Effector CD4-positive, alpha-beta T cell (primary cell): ENCODE data around the gene ALG3.
A peak's percentile ranks its signal among the peaks of the same experiment; 100 is the strongest.
"Not testable (repeated sequence)": the region's sequence is repeated elsewhere in the genome, so short reads cannot be mapped to it uniquely, and the experiment has no call there.

Experiments
- DNase-seq: peaks from one replicate; pipeline ENCODE4 v3.0.0-alpha.2; 2020
- total RNA-seq: gene quantifications from one replicate; lab custom pipeline; 2026; lab: John Stamatoyannopoulos, UW

Gene ALG3
- 14.6 reads per million, percentile 40 among the genes with 10 or more reads in this experiment for total RNA-seq

- DNase-seq = peak; percentile 81
These were observed at the start of gene ALG3 for GRCh38 chr3:184248454-184249411. ALG3 (minus strand) TSS chr3:184248962; CDS start chr3:184248940, 22 bp downstream.

- no peak for DNase-seq
These were observed 47.9 kb upstream of the ALG3 start for GRCh38 chr3:184296616-184297015.

- no peak for DNase-seq
These were observed 47.0 kb upstream of the ALG3 start for GRCh38 chr3:184295771-184296170.

GRCh38 chr3:184291738-184292445 lies 43.1 kb upstream of the ALG3 start:
- DNase-seq = no peak

- no peak for DNase-seq
These were observed 42.4 kb upstream of the ALG3 start for GRCh38 chr3:184291044-184291737.

- DNase-seq = no peak
These were observed 41.6 kb upstream of the ALG3 start for GRCh38 chr3:184290331-184290730.

DNA sequence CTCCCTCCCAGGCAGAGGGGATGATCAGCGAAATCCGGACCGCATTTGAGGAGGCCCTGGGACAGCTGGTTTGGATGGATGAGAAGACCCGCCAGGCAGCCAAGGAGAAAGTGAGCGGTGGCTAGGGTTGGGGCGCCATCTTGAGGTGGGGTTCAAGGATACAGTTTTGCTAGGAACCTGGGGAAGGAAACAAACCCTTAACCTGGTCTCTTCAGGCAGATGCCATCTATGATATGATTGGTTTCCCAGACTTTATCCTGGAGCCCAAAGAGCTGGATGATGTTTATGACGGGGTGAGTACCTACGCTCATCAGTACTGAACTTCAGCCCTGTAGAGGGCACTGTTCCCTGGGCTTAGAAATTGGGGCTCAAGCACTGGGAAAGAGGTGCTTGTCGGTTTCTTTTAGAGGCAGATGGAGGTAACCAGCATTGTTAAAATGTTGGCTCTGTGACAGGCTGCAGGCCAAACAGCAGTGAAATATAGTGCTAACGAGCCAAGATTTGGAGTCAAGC lies 40.7 kb upstream of the ALG3 start:
- peak; percentile 45 for DNase-seq

GRCh38 chr3:184284696-184285095 lies 35.9 kb upstream of the ALG3 start:
- DNase-seq = no peak

DNA sequence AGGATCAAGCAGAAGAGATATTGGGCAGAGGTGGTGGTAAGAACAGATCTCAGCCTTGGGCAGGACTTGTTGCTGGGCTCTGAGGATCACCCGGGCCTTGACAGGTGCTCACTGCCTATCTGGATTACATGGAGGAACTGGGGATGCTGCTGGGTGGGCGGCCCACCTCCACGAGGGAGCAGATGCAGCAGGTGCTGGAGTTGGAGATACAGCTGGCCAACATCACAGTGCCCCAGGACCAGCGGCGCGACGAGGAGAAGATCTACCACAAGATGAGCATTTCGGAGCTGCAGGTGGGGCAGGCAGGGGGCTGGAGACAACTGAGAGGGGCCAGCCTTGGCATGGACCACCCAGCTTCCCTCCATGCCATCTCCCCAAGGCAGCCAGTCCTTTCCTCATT lies 34.9 kb upstream of the ALG3 start:
- no peak for DNase-seq

GRCh38 chr3:184282941-184283340 lies 34.2 kb upstream of the ALG3 start:
- no peak for DNase-seq

- DNase-seq = no peak
These were observed 28.6 kb upstream of the ALG3 start for GRCh38 chr3:184277366-184277765.

GRCh38 chr3:184275961-184276910 lies 27.5 kb upstream of the ALG3 start, which contains the start of gene ECE2:
ECE2 (plus strand) TSS chr3:184276022; CDS start chr3:184276154, 132 bp downstream.
- no peak for DNase-seq

- DNase-seq = no peak
These were observed 26.6 kb upstream of the ALG3 start for GRCh38 chr3:184275381-184275701.

DNA sequence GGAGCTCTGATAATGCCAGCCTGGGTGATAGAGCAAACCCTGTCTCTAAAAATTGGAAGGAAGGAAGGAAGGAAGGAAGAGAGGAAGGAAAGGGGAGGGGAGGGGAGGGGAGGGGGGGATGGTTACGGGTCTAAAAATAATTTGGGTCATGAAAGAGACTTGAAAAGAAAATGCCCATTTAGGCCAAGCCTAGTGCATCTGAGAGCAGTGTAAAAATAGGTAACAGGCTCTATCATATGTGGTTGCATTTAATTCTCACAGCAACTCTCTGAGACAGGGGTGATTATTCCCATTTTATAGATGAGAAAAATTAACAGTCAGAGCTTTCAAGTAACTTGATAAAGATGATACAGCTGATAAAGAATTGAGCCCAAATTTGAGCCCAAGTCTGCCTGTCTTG lies 23.5 kb upstream of the ALG3 start:
- no peak for DNase-seq

DNA sequence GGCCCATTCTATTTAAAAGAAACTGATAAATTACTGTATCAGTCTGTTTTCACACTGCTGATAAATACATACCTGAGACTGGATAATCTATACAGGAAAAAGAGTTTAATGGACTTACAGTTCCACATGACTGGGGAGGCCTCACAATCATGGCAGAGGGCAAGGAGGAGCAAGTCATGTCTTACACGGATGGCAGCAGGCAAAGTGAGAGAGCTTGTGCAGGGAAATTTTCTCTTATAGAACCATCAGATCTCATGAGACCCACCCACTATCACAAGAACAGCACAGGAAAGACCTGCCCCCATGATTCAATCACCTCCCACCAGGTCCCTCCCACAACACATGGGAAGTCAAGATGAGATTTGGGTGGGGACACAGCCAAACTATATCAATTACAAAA lies 18.5 kb upstream of the ALG3 start:
- not testable (repeated sequence) for DNase-seq

DNA sequence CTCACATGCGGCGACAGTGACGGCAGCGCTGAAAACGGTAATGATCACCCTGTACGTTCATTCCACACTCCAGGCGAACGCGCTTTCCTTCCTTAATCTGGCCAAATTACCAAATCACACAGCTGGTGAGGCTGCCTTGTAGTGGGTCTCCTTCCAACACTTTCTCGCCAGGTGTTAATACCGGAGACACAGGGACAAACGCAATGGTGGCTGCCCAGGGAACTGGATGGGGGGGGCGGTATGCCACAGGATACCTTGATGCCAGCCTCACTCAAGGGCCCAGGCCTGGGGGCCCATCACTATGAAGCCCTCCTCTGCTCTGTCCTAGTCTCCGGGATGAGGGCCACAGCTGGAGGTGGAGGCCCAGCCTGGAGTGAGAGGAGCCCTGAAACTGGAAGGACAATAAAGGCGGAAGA lies 14.0 kb upstream of the ALG3 start:
- DNase-seq = no peak

GRCh38 chr3:184261854-184262763 lies 13.3 kb upstream of the ALG3 start:
- no peak for DNase-seq

- DNase-seq = peak; percentile 39
These were observed 12.6 kb upstream of the ALG3 start, which contains the start of gene CAMK2N2 for GRCh38 chr3:184261270-184261853. CAMK2N2 (minus strand) TSS chr3:184261553; CDS start chr3:184261285, 268 bp downstream.

- no peak for DNase-seq
These were observed 12.0 kb upstream of the ALG3 start for GRCh38 chr3:184260724-184261269.
